Astrocyte of the spinal cord (primary cell): Measurements from ENCODE around the gene IL1RAPL2.
A peak's percentile ranks its signal among the peaks of the same experiment; 100 is the strongest.

Source experiments
- DNase-seq: peaks from one replicate; pipeline ENCODE4 v3.0.0; 2011; ENCODE audit warnings: low read depth, low spot score
- H3K4me3 ChIP-seq: 2 replicates; pipeline ENCODE4 v1.5.1; 2011; ENCODE audit warnings: low read depth, mild to moderate bottlenecking, low read length, moderate library complexity
- CTCF ChIP-seq: IDR thresholded peaks from 2 replicates; pipeline ENCODE4 v1.5.1; 2012; ENCODE audit warnings: low read depth, mild to moderate bottlenecking, low read length, inconsistent platforms
- in situ Hi-C: cut with HindIII; loops from 2 replicates; pipeline ENCODE4 v1.10.0; 2017; ENCODE audit warnings: low sequenced_read_pairs

IL1RAPL2 gene

DNA sequence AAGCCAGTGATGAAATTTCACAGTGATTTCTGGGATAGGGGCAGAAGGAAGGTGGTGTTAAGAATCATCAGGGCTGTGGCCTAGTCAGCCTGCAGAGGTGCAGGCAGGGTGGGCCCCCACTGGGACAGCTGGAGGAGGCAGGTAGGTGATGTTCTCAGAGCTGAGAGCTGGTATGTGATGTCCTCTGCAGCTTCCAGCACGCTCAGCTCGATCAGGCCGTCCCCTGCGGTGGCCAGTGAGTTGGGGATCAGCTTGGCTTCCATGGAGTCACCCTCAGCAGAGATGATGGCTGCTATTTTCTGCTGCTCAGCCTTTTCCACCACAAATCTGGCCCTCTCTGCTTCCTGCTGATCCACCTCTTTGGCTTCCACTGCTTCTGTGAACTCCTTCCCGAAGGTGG lies 81.1 kb downstream of the IL1RAPL2 start:
- DNase-seq, result no peak
- in situ Hi-C loops, result no loop called here
- no peak overlapping the region for H3K4me3 ChIP-seq
- no peak for TF ChIP-seq CTCF

- peak; percentile 21 for DNase-seq
- no peak for TF ChIP-seq CTCF
- in situ Hi-C loops, result no loop called here
- H3K4me3 ChIP-seq, result no peak overlapping the region
Observed at GRCh38 chrX:104659005-104659744, 93.2 kb downstream of the IL1RAPL2 start.

DNA sequence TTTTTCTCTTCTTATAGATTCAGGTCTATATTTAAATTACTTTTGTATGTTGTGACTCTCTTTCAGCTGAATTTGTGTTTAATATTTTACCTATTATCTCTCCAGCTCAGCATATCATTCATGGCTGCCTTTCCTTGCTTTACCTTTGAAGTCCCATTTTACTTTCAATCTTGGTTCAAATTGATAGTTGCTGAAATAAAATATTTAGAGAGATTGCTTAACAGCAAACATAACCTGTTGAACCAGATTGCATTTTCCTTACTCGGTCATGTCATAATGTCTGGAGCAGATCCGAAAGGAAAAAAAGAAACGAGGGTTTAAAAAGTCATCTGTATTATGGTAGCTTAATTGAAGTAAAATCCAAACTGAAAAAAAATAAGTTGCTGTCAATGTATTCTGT lies 94.1 kb downstream of the IL1RAPL2 start:
- no peak for TF ChIP-seq CTCF
- no peak overlapping the region for H3K4me3 ChIP-seq
- in situ Hi-C loops, result no loop called here
- no peak for DNase-seq

DNA sequence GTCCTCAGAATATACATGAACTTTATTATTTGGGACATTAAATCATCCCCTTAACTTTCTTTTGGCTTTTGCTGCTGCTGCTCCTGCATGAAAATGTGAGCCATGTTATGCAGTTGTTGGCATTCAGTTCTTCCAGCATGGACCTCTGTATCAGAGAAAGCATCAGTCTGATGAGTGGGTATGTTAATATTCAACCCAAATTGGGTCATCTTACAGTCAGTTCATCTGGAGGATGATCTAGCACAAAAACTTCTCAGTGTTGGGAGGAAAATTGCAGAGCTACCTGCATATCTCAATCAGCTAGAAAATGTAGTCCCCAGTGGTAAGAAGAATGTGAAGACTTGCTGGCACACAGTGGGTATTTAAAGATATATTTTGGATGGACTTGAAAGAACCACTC lies 96.7 kb downstream of the IL1RAPL2 start:
- in situ Hi-C loops, result no loop called here
- no peak for DNase-seq
- TF ChIP-seq CTCF, result no peak
- no peak overlapping the region for H3K4me3 ChIP-seq

DNA sequence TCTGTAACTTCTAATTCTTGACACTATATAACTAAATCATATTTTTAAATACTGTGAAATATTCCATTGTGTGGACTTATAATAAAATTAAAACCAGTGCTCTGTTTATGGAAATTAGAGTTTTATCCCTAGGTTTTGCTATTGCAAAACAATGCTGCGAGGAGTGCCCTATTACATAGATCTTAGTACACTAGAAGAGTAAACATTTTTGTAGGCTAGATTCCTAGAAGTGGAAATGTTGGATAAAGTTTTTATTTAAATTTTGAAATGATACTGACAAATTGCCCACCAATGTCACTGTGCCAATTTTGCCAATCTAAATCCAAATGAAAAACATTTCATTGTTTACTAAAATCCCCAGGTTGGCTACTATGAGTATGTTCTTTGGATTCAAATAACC lies 99.7 kb downstream of the IL1RAPL2 start:
- DNase-seq, result no peak
- no peak for TF ChIP-seq CTCF
- H3K4me3 ChIP-seq, result no peak overlapping the region
- in situ Hi-C loops, result no loop called here

DNA sequence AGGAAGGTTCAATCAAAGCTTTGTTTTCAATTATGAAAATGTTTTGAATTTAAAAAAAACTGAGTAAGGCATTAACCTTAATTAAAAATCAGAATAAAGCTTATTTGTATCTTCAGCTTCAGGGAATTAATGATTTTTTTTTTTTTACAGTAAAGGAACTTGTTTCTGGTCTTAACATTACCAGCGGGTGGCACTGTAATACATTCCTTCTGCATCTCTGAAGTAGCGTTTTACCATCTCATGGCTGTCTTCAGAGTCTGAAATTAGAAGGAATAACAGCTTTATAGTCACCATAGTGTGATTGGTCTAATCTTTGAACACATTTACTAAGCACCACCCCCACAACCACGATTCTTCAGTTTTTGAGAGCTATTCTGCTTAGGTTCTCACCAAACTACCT lies 102.6 kb downstream of the IL1RAPL2 start:
- in situ Hi-C loops, result no loop called here
- H3K4me3 ChIP-seq, result no peak overlapping the region
- peak; percentile 14 for TF ChIP-seq CTCF
- DNase-seq, result peak; percentile 34
